PC-3 (cell line): ENCODE results near the gene SLC25A17. TPM values are rescaled to one million over a fixed set of nuclear protein-coding genes. Genes with fewer than 3 reads are reported as not detected.

Experiments
- ATAC-seq: fragments of 200-7000 bp; cut with Tn5 transposase; 2 replicates; pipeline ENCODE4 v1.9.1; 2020; ENCODE audit warnings: mild to moderate bottlenecking, moderate library complexity
- BruUV-seq: library from RNA; stranded (reverse); fragments of 400-500 nt; replicated peaks from 2 replicates; lab custom pipeline; 2021; lab: Mats Ljungman, UMichigan
- CTCF ChIA-PET: fragments of 300-600 bp; sonication (Branson Sonifier 250); formaldehyde crosslinking; loops from one replicate; lab custom pipeline; 2022; ENCODE audit warnings: antibody characterized with exemption; lab: Charles Lee
- POLR2A ChIA-PET: fragments of 300-600 bp; sonication (Branson Sonifier 250); formaldehyde crosslinking; loops from one replicate; lab custom pipeline; 2022; ENCODE audit warnings: antibody characterized with exemption; ENCODE audit not compliant: unreplicated experiment; lab: Charles Lee
- DNase-seq: peaks from one replicate; pipeline ENCODE4 v3.0.0-alpha.2; 2015
- H2AFZ ChIP-seq: fragments of 300-600 bp; sonication (generic); 2 replicates; pipeline ENCODE4 v1.6.0; 2016; ENCODE audit warnings: antibody characterized with exemption, low read length
- H3F3A ChIP-seq: fragments of 300-600 bp; sonication (generic); one replicate; pipeline ENCODE4 v1.6.0; 2017; ENCODE audit warnings: antibody characterized with exemption, low read length, control low read depth, mild to moderate bottlenecking; ENCODE audit not compliant: unreplicated experiment
- H3K27ac ChIP-seq: fragments of 300-600 bp; sonication (generic); 2 replicates; pipeline ENCODE4 v1.5.1; 2016; ENCODE audit warnings: mild to moderate bottlenecking, low read length
- H3K27me3 ChIP-seq: fragments of 300-600 bp; sonication (generic); 2 replicates; pipeline ENCODE4 v1.6.1; 2016; ENCODE audit warnings: low read length, mixed read lengths
- H3K36me3 ChIP-seq: fragments of 300-600 bp; sonication (generic); 2 replicates; pipeline ENCODE4 v1.6.1; 2016; ENCODE audit warnings: low read depth, mixed run types, low read length, mixed read lengths
- H3K4me1 ChIP-seq: fragments of 300-600 bp; sonication (generic); 2 replicates; pipeline ENCODE4 v1.5.1; 2016; ENCODE audit warnings: low read length; ENCODE audit not compliant: insufficient read depth
- H3K4me2 ChIP-seq: fragments of 300-600 bp; sonication (generic); 2 replicates; pipeline ENCODE4 v1.6.0; 2016; ENCODE audit warnings: low read length
- H3K4me3 ChIP-seq: fragments of 300-600 bp; sonication (generic); 2 replicates; pipeline ENCODE4 v1.5.1; 2016; ENCODE audit warnings: mild to moderate bottlenecking, low read length, mixed read lengths
- H3K79me2 ChIP-seq: fragments of 300-600 bp; sonication (generic); 2 replicates; pipeline ENCODE4 v1.6.1; 2017; ENCODE audit warnings: low read length, mixed read lengths
- H3K9ac ChIP-seq: fragments of 300-600 bp; sonication (generic); 2 replicates; pipeline ENCODE4 v1.6.0; 2016; ENCODE audit warnings: mild to moderate bottlenecking, low read length
- H3K9me2 ChIP-seq: fragments of 300-600 bp; sonication (generic); replicated peaks from 2 replicates; pipeline ENCODE4 v1.6.1; 2016; ENCODE audit warnings: mixed run types, low read length, mixed read lengths
- H3K9me3 ChIP-seq: fragments of 300-600 bp; sonication (generic); 2 replicates; pipeline ENCODE4 v1.6.1; 2016; ENCODE audit warnings: low read length, mixed read lengths
- H4K20me1 ChIP-seq: fragments of 300-600 bp; sonication (generic); 2 replicates; pipeline ENCODE4 v1.6.1; 2016; ENCODE audit warnings: low read length, mixed read lengths
- EZH2 ChIP-seq: fragments of 300-600 bp; sonication (generic); IDR thresholded peaks from one replicate; pipeline ENCODE4 v1.6.1; 2017; ENCODE audit warnings: antibody characterized with exemption, mild to moderate bottlenecking, low read length; ENCODE audit not compliant: unreplicated experiment
- EZH2phosphoT487 ChIP-seq: fragments of 300-600 bp; sonication (generic); IDR thresholded peaks from 2 replicates; pipeline ENCODE4 v1.6.1; 2018; ENCODE audit warnings: mild to moderate bottlenecking, antibody characterized with exemption, low read length, borderline replicate concordance
- intact Hi-C: fragments of 100-400 bp; cut with micrococcal nuclease; formaldehyde crosslinking; loops from 2 replicates; pipeline ENCODE4 v1.9.0; 2023
- total RNA-seq: library from RNA; depleted of rRNA; stranded (reverse); fragments of >200 nt; gene quantifications from 2 replicates; pipeline ENCODE4 v1.2.3, GENCODE V29; 2014
- TF ChIP-seq, protein P1 (sequence below): fragments of 300-600 bp; sonication (generic); conservative IDR thresholded peaks from 2 replicates; pipeline ENCODE4 v1.5.1; 2017; ENCODE audit warnings: antibody characterized with exemption, low read depth, mild to moderate bottlenecking, low read length

Gene SLC25A17
- total RNA-seq, 1 experiment from 2014 or later: 18.3 TPM

DNA sequence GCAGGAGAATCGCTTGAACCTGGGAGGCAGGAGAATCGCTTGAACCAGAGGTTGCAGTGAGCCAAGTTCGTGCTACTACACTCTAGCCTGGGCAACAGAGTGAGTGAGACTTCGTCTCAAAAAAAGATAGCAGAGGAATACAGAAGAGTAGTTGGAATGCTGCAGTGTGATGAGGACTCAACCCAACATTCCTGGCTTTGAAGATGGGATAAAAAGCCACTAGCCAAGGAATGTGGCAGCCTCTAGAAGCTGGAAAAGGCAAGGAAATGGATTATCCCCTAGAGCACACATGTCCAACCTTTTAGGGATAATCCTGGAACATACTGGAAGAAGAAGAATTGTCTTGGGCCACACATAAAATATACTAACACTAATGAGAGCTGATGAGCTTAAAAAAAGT is 13.9 kb downstream of the SLC25A17 start:
- H3K4me2 ChIP-seq: no peak overlapping the region
- H3K9ac ChIP-seq: no peak overlapping the region
- H3K27ac ChIP-seq: no peak overlapping the region
- no peaks in the 10 kb centered on the region for H3K27me3 ChIP-seq
- ATAC-seq: no peak
- no peaks in the 10 kb centered on the region for H3K36me3 ChIP-seq
- no peaks in the 10 kb centered on the region for H4K20me1 ChIP-seq
- DNase-seq: no peak
- H3K79me2 ChIP-seq: peaks cover 41% of the 10 kb centered on the region
- H3K4me1 ChIP-seq: no peaks in the 10 kb centered on the region
- no peaks in the 10 kb centered on the region for H3K9me3 ChIP-seq
- POLR2A ChIA-PET: no interaction called here
- BruUV-seq: no TSS peak
- no peak overlapping the region for H2AFZ ChIP-seq
- CTCF ChIA-PET: no interaction called here
- H3K9me2 ChIP-seq: no peaks in the 10 kb centered on the region
- no peak overlapping the region for H3K4me3 ChIP-seq
- no peaks in the 10 kb centered on the region for H3F3A ChIP-seq
- TF ChIP-seq EZH2 (no peak), EZH2phosphoT487 (no peak)
- TF ChIP-seq, protein P1, sequence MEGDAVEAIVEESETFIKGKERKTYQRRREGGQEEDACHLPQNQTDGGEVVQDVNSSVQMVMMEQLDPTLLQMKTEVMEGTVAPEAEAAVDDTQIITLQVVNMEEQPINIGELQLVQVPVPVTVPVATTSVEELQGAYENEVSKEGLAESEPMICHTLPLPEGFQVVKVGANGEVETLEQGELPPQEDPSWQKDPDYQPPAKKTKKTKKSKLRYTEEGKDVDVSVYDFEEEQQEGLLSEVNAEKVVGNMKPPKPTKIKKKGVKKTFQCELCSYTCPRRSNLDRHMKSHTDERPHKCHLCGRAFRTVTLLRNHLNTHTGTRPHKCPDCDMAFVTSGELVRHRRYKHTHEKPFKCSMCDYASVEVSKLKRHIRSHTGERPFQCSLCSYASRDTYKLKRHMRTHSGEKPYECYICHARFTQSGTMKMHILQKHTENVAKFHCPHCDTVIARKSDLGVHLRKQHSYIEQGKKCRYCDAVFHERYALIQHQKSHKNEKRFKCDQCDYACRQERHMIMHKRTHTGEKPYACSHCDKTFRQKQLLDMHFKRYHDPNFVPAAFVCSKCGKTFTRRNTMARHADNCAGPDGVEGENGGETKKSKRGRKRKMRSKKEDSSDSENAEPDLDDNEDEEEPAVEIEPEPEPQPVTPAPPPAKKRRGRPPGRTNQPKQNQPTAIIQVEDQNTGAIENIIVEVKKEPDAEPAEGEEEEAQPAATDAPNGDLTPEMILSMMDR: no peak
- intact Hi-C loops: no loop called here

DNA sequence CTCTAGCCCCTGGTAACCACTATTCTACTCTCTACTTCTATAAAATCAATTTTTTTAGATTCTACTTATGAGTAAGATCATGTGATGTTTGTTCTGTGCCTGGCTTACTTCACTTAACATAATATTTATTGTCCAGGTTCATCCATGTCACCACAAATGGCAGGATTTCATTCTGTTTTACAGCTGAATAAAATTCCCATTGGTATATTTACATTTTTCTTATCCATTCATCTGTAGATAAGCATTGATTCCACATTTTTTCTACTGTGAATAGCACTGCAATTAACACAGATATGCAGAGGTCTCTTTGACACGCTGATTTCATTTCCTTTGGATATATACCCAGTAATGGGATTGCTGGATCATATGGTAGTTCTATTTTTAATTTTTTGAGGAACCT is 15.8 kb downstream of the SLC25A17 start:
- intact Hi-C loops: no loop called here
- POLR2A ChIA-PET: no interaction called here

DNA sequence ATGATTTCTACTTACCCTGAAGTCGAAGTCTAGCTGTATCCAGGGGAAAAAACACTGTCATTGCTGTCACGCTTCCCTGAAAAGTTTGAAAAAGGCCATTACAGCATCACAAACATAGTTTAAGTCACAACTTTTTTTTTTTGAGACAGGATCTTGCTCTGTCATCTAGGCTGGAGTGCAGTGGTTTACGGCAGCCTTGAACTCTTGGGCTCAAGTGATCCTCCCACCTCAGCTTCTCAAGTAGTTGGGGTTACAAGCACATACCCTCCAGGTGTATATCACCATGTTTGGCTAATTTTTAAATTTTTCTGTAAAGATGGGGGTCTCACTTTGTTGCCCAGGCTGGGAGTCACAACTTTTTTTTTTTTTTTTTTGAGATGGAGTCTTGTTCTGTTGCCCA is 20.1 kb downstream of the SLC25A17 start:
- BruUV-seq: no TSS peak
- no peak overlapping the region for H3K27ac ChIP-seq
- CTCF ChIA-PET: no interaction called here
- peaks cover 7% of the 10 kb centered on the region; the same call in 1 of the 2 replicates for H3K4me1 ChIP-seq
- H3K4me3 ChIP-seq: no peak overlapping the region
- no peak for ATAC-seq
- POLR2A ChIA-PET: no interaction called here
- no peaks in the 10 kb centered on the region for H3K79me2 ChIP-seq
- no peaks in the 10 kb centered on the region for H3K27me3 ChIP-seq
- H3K9me3 ChIP-seq: no peaks in the 10 kb centered on the region
- H3K9ac ChIP-seq: no peak overlapping the region
- intact Hi-C loops: no loop called here
- TF ChIP-seq EZH2 (no peak), EZH2phosphoT487 (no peak)
- TF ChIP-seq, protein P1: no peak
- no peak overlapping the region for H3K4me2 ChIP-seq
- H2AFZ ChIP-seq: no peak overlapping the region
- no peaks in the 10 kb centered on the region for H3K9me2 ChIP-seq
- H4K20me1 ChIP-seq: no peaks in the 10 kb centered on the region
- H3K36me3 ChIP-seq: no peaks in the 10 kb centered on the region
- no peak for DNase-seq
- H3F3A ChIP-seq: no peaks in the 10 kb centered on the region

More for the DNA sequence above, 15.8 kb downstream of the SLC25A17 start:
- peaks cover 24% of the 10 kb centered on the region for H3K79me2 ChIP-seq
- H3F3A ChIP-seq: no peaks in the 10 kb centered on the region
- ATAC-seq (peak; percentile 55; the same call in 1 of the 2 replicates), DNase-seq (no peak)
- no peak overlapping the region for H3K9ac ChIP-seq
- CTCF ChIA-PET: no interaction called here
- no peaks in the 10 kb centered on the region for H3K4me1 ChIP-seq
- no peak for TF ChIP-seq EZH2phosphoT487
- TF ChIP-seq EZH2: no peak
- TF ChIP-seq, protein P1: no peak
- no peaks in the 10 kb centered on the region for H3K27me3 ChIP-seq
- H3K9me3 ChIP-seq: no peaks in the 10 kb centered on the region
- H3K27ac ChIP-seq: no peak overlapping the region
- H3K9me2 ChIP-seq: no peaks in the 10 kb centered on the region
- no peaks in the 10 kb centered on the region for H4K20me1 ChIP-seq
- no peak overlapping the region for H2AFZ ChIP-seq
- no peaks in the 10 kb centered on the region for H3K36me3 ChIP-seq
- H3K4me3 ChIP-seq: no peak overlapping the region
- no peak overlapping the region for H3K4me2 ChIP-seq
- no TSS peak for BruUV-seq
